Tibial nerve (tissue), 4 donors: Measurements from ENCODE around the gene NGF. TPM values are rescaled to one million over a fixed set of nuclear protein-coding genes. Genes with fewer than 3 reads are reported as not detected.

Source experiments
- DNase-seq, 2 donors: peaks; one replicate each; pipeline ENCODE4 v3.0.0-alpha.2; 2019; ENCODE audit warnings: low spot score in 2 of 2
- H3K27ac ChIP-seq, 4 donors: fragments of 200-600 bp; sonication (generic) in 3 of 4; one replicate each; pipeline ENCODE4 v1.5.1; 2017 to 2019; ENCODE audit warnings: mild to moderate bottlenecking in 1 of 4
- H3K27me3 ChIP-seq, 2 donors: fragments of 200-600 bp; sonication (generic) in 1 of 2; one replicate each; pipeline versions ENCODE4 v1.5.1 to v1.6.0; 2017 to 2019
- H3K36me3 ChIP-seq, 3 donors: fragments of 200-600 bp; sonication (generic); one replicate each; pipeline ENCODE4 v1.5.1; 2018 to 2019
- H3K4me1 ChIP-seq, 4 donors: fragments of 200-600 bp; sonication (generic) in 3 of 4; one replicate each; pipeline ENCODE4 v1.5.1; 2017 to 2019
- H3K4me3 ChIP-seq, 4 donors: fragments of 200-600 bp; sonication (generic) in 3 of 4; one replicate each; pipeline ENCODE4 v1.5.1; 2017 to 2019; ENCODE audit warnings: mild to moderate bottlenecking in 1 of 4, moderate library complexity in 1 of 4
- H3K9me3 ChIP-seq, 4 donors: fragments of 200-600 bp; sonication (generic) in 3 of 4; one replicate each; pipeline ENCODE4 v1.5.1; 2017 to 2019
- EP300 ChIP-seq, 2 donors: sonication (generic); formaldehyde crosslinking; IDR thresholded peaks; one replicate each; pipeline ENCODE4 v1.6.1; 2017; ENCODE audit warnings: antibody characterized with exemption in 2 of 2, mild to moderate bottlenecking in 1 of 2
- POLR2A ChIP-seq, 2 donors: fragments of 450-650 bp; IDR thresholded peaks; one replicate each; pipeline ENCODE4 v1.6.1; 2017; ENCODE audit warnings: antibody characterized with exemption in 2 of 2, mild to moderate bottlenecking in 2 of 2, moderate library complexity in 2 of 2
- WGBS, 2 donors: methylation state at CpG; one replicate each; pipeline ENCODE4 v1.1.5; 2018; 5-methylcytosine and 5-hydroxymethylcytosine counted together
- total RNA-seq, 4 donors: library from RNA; depleted of rRNA; stranded (reverse); fragments of >200 nt; gene quantifications; one replicate each; pipeline ENCODE4 v1.1.0, GENCODE V29; 2016
- TF ChIP-seq, protein P1 (sequence below), 5 experiments: fragments of 200-600 bp in 3 of 5; fragments of 450-650 bp in 2 of 5; sonication (generic) in 3 of 5; IDR thresholded peaks; one replicate each; pipeline ENCODE4 v1.5.1; 2016 to 2019; ENCODE audit warnings: antibody characterized with exemption in 5 of 5, mild to moderate bottlenecking in 3 of 5, moderate library complexity in 2 of 5

The NGF gene
- total RNA-seq, 4 donors from 2014 or later, result 3.6 to 20.4 (median 7.4) TPM

DNA sequence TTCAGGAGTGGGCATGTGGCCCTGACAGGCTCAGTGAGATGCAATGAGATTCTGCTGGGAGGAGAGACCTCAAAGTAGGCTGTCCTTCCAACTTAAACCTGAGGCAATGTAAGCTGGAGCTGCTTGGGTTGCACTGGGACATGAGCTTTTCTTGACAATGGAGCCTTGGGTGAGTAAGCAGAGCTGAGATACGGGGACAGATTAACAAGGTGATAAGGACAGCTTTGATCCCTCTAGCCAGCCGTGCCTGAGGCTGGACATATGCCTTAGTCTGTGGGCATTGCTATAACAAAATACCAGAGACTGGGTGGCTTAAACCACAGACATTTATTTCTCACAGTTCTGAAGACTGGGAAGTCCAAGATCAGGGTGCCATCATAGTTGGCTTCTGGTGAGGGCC lies 18.3 kb upstream of the NGF start:
- Histone ChIP-seq H3K4me1 (peaks cover 0 to 4% (median 0%) of the 10 kb centered on the region in 4 donors), H3K9me3 (peaks cover 0 to 7% (median 0%) of the 10 kb centered on the region in 4 donors), H3K36me3 (no peaks in the 10 kb centered on the region), H3K4me3 (no peak overlapping the region), H3K27me3 (no peaks in the 10 kb centered on the region), H3K27ac (no peak overlapping the region)
- no peak for TF ChIP-seq POLR2A (IDR thresholded peaks at IDR 0.05)
- TF ChIP-seq EP300 (IDR thresholded peaks at IDR 0.05), result no peak
- TF ChIP-seq, protein P1, sequence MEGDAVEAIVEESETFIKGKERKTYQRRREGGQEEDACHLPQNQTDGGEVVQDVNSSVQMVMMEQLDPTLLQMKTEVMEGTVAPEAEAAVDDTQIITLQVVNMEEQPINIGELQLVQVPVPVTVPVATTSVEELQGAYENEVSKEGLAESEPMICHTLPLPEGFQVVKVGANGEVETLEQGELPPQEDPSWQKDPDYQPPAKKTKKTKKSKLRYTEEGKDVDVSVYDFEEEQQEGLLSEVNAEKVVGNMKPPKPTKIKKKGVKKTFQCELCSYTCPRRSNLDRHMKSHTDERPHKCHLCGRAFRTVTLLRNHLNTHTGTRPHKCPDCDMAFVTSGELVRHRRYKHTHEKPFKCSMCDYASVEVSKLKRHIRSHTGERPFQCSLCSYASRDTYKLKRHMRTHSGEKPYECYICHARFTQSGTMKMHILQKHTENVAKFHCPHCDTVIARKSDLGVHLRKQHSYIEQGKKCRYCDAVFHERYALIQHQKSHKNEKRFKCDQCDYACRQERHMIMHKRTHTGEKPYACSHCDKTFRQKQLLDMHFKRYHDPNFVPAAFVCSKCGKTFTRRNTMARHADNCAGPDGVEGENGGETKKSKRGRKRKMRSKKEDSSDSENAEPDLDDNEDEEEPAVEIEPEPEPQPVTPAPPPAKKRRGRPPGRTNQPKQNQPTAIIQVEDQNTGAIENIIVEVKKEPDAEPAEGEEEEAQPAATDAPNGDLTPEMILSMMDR (IDR thresholded peaks at IDR 0.05), result no peak
- DNase-seq, result no peak
- 92 to 94% methylated on average over 2 of the region's 2 CpGs for WGBS, 2 donors

DNA sequence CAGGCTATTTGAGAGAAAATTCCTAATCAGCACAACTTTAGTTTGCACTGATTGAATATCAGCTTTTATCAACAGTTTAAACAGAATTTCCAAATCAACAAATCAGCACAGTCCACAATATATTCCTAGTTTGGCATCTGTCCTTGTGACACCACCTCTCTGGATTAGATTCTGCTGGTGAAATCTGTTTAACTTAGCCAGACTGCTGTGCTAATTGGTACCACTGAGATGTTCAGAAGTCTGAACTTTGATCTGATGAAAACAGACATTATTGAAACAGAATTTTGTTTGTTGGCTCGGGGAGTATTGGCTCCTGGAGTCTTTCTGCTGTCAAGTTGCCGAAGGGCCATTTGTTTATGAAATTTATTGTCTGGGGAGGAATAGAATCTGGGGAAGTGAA lies 17.0 kb upstream of the NGF start:
- Histone ChIP-seq H3K36me3 (no peaks in the 10 kb centered on the region), H3K9me3 (peaks cover 0 to 1% (median 0%) of the 10 kb centered on the region in 4 donors), H3K4me1 (peaks cover 0 to 4% (median 0%) of the 10 kb centered on the region in 4 donors), H3K27ac (no peak overlapping the region), H3K27me3 (no peaks in the 10 kb centered on the region), H3K4me3 (no peak overlapping the region)
- no peak for DNase-seq
- TF ChIP-seq EP300 (IDR thresholded peaks at IDR 0.05) (no peak), POLR2A (IDR thresholded peaks at IDR 0.05) (no peak)
- TF ChIP-seq, protein P1 (IDR thresholded peaks at IDR 0.05), result no peak
- WGBS, 2 donors, result 44 to 48% methylated on average over 2 of the region's 2 CpGs

DNA sequence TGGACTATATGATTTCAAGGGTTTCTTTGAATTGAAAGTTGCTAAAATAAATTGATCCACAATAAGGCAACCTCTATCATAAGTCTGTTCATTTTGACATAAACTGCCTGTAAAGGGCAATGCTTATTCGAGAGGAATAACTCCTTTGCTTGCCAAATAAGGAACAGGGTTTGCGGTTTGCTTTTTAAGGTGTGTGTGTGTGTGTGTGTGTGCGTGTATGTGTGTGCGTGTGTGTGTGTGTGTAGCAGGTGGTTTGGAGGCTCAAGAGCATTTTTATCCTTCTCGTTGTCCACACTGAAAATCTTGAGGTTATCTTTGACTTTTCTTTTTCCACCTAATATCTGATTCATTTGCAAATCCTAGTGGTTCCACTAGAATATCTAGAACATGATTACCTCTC lies 13.1 kb upstream of the NGF start:
- no peak overlapping the region for H3K27ac ChIP-seq
- H3K9me3 ChIP-seq, result no peaks in the 10 kb centered on the region
- H3K36me3 ChIP-seq, result no peaks in the 10 kb centered on the region
- no peak for DNase-seq
- WGBS, 2 donors, result 69 to 91% methylated on average over 5 of the region's 5 CpGs
- peaks cover 0 to 4% (median 0%) of the 10 kb centered on the region in 4 donors for H3K4me1 ChIP-seq
- H3K27me3 ChIP-seq, result no peaks in the 10 kb centered on the region
- no peak overlapping the region for H3K4me3 ChIP-seq
- TF ChIP-seq POLR2A (IDR thresholded peaks at IDR 0.05) (no peak), EP300 (IDR thresholded peaks at IDR 0.05) (no peak)
- TF ChIP-seq, protein P1 (IDR thresholded peaks at IDR 0.05), result no peak

DNA sequence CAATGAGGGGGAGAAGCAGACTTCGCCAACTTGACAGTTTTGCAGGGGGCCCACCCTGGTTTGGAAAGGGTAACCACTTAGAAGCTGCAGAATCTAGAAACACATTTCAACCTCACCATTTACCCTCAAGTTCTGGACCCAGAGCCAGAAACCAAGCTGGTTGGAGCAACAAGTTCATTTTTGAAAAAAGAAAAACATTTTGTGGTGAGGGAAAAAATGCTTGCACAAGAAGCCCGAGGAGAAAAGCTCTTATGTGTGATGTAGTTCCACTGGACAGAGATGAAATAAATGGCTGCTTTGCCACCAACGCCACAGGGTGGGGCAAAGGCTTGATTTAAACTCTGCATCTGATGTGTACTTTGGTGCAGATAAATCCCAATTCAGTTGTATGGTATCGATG lies 10.6 kb upstream of the NGF start:
- DNase-seq, result no peak
- Histone ChIP-seq H3K4me1 (no peaks in the 10 kb centered on the region), H3K27me3 (no peaks in the 10 kb centered on the region), H3K36me3 (no peaks in the 10 kb centered on the region), H3K27ac (no peak overlapping the region), H3K4me3 (no peak overlapping the region), H3K9me3 (no peaks in the 10 kb centered on the region)
- 64 to 76% methylated on average over 4 of the region's 4 CpGs for WGBS, 2 donors
- TF ChIP-seq POLR2A (IDR thresholded peaks at IDR 0.05) (no peak), EP300 (IDR thresholded peaks at IDR 0.05) (no peak)
- TF ChIP-seq, protein P1 (IDR thresholded peaks at IDR 0.05), result no peak

DNA sequence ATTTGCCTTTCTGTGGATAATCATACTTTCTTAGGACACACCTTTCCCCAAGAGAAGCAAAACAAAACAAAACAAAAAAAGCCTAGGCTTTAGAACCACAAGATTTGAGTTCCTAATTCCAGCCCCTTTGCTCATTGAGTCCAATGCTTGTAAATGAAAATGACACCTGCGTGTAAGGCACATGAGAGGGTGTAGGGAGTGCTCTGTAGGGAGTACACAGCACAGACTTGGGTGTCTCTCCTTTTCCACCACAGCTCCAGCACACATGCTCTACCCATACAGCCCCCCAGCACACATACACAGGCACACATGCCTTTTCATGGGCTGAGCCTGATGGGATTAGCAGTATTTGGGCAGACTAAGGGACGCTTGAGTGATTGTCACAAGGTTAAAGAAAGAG lies 9.2 kb upstream of the NGF start:
- no peaks in the 10 kb centered on the region for H3K4me1 ChIP-seq
- no peaks in the 10 kb centered on the region for H3K27me3 ChIP-seq
- H3K27ac ChIP-seq, result no peak overlapping the region
- H3K4me3 ChIP-seq, result no peak overlapping the region
- no peaks in the 10 kb centered on the region for H3K9me3 ChIP-seq
- no peak for TF ChIP-seq EP300 (IDR thresholded peaks at IDR 0.05)
- TF ChIP-seq, protein P1 (IDR thresholded peaks at IDR 0.05), result no peak
- TF ChIP-seq POLR2A (IDR thresholded peaks at IDR 0.05), result no peak
- DNase-seq, result no peak
- no peaks in the 10 kb centered on the region for H3K36me3 ChIP-seq
- 65 to 67% methylated on average over 2 of the region's 2 CpGs for WGBS, 2 donors
